OCI-LY7 (cell line): ENCODE data around the gene LRRN2. TPM values are rescaled to one million over a fixed set of nuclear protein-coding genes. Genes with fewer than 3 reads are reported as not detected.

Experiments used
- BruUV-seq: library from RNA; stranded (reverse); fragments of 400-500 nt; replicated peaks from 2 replicates; lab custom pipeline; 2021; lab: Mats Ljungman, UMichigan
- CTCF ChIA-PET: fragments of 300-600 bp; sonication (Branson Sonifier 250); formaldehyde crosslinking; loops from one replicate; lab custom pipeline; 2022; ENCODE audit warnings: antibody characterized with exemption; ENCODE audit not compliant: unreplicated experiment; lab: Charles Lee
- POLR2A ChIA-PET: fragments of 300-600 bp; sonication (Branson Sonifier 250); formaldehyde crosslinking; loops from one replicate; lab custom pipeline; 2022; ENCODE audit warnings: antibody characterized with exemption; lab: Charles Lee
- DNase-seq: peaks from one replicate; pipeline ENCODE4 v3.0.0-alpha.2; 2015; ENCODE audit warnings: low spot score
- H2AFZ ChIP-seq: fragments of 200-600 bp; sonication (generic), shearing (Covaris generic); 2 replicates; pipeline ENCODE4 v1.6.1; 2014; ENCODE audit warnings: mild to moderate bottlenecking, antibody characterized with exemption, low read length, moderate library complexity
- H3K27ac ChIP-seq: fragments of 200-600 bp; sonication (generic); 2 replicates; pipeline ENCODE4 v1.5.1; 2014; ENCODE audit warnings: mixed run types, low read depth, mild to moderate bottlenecking, moderate library complexity, low read length, inconsistent platforms; ENCODE audit not compliant: poor library complexity, severe bottlenecking
- H3K36me3 ChIP-seq: fragments of 200-600 bp; sonication (generic); 2 replicates; pipeline ENCODE4 v1.6.1; 2014; ENCODE audit warnings: mild to moderate bottlenecking, antibody characterized with exemption, low read length, moderate library complexity, mixed read lengths; ENCODE audit not compliant: insufficient read depth
- H3K4me1 ChIP-seq: fragments of 200-600 bp; sonication (generic); 2 replicates; pipeline ENCODE4 v1.5.1; 2014; ENCODE audit warnings: mild to moderate bottlenecking, low read length; ENCODE audit not compliant: insufficient read depth, poor library complexity, severe bottlenecking
- H3K4me2 ChIP-seq: fragments of 200-600 bp; sonication (generic); 2 replicates; pipeline ENCODE4 v1.6.1; 2014; ENCODE audit warnings: mild to moderate bottlenecking, low read length
- H3K4me3 ChIP-seq: fragments of 200-600 bp; sonication (generic); 2 replicates; pipeline ENCODE4 v1.5.1; 2014; ENCODE audit warnings: mild to moderate bottlenecking, low read depth, low read length; ENCODE audit not compliant: poor library complexity, severe bottlenecking
- H3K79me2 ChIP-seq: fragments of 200-600 bp; sonication (generic); 2 replicates; pipeline ENCODE4 v1.6.1; 2016; ENCODE audit warnings: low read depth, mild to moderate bottlenecking, low read length, moderate library complexity, mixed read lengths; ENCODE audit not compliant: insufficient read depth
- H3K9me2 ChIP-seq: fragments of 200-600 bp; sonication (generic); 2 replicates; pipeline ENCODE4 v1.6.1; 2016; ENCODE audit warnings: mild to moderate bottlenecking, low read length, mixed read lengths; ENCODE audit not compliant: insufficient read depth
- H3K9me3 ChIP-seq: fragments of 200-600 bp; sonication (generic); 2 replicates; pipeline ENCODE4 v1.6.1; 2014; ENCODE audit warnings: mild to moderate bottlenecking, mixed run types, low read length, mixed read lengths
- H4K20me1 ChIP-seq: fragments of 200-600 bp; sonication (generic); 2 replicates; pipeline ENCODE4 v1.6.1; 2014; ENCODE audit warnings: mild to moderate bottlenecking, antibody characterized with exemption, low read length, moderate library complexity, mixed read lengths; ENCODE audit not compliant: insufficient read depth
- EZH2phosphoT487 ChIP-seq: fragments of 200-600 bp; sonication (generic); IDR thresholded peaks from 2 replicates; pipeline ENCODE4 v1.6.1; 2018; ENCODE audit warnings: low read depth, borderline replicate concordance, mild to moderate bottlenecking, mixed run types, antibody characterized with exemption, low read length, moderate library complexity, mixed read lengths
- intact Hi-C: fragments of 100-400 bp; cut with micrococcal nuclease; formaldehyde crosslinking; loops from one replicate; pipeline ENCODE4 v1.10.0; 2022; ENCODE audit not compliant: unreplicated experiment
- total RNA-seq, 2 experiments: library from RNA; depleted of rRNA in 1 of 2; stranded (reverse); fragments of >200 nt in 1 of 2; shearing (Covaris generic) in 1 of 2; gene quantifications; 2 replicates each; pipeline ENCODE4 v1.2.3, GENCODE V29; 2014 to 2022
- TF ChIP-seq, protein P1 (sequence below): fragments of 200-600 bp; sonication (generic); conservative IDR thresholded peaks from 2 replicates; pipeline ENCODE4 v1.5.1; 2014; ENCODE audit warnings: mild to moderate bottlenecking, antibody characterized with exemption, low read length, moderate library complexity, mixed read lengths

Gene LRRN2
- total RNA-seq, 2 experiments from 2014 or later, result not detected

GRCh38 chr1:204576422-204576821 is 109.1 kb downstream of the LRRN2 start:
- H3K27ac ChIP-seq, result no peak overlapping the region
- H3K79me2 ChIP-seq, result no peaks in the 10 kb centered on the region
- H3K4me1 ChIP-seq, result peaks cover 36% of the 10 kb centered on the region
- BruUV-seq, result no TSS peak
- CTCF ChIA-PET, result no interaction called here
- H3K9me2 ChIP-seq, result no peaks in the 10 kb centered on the region
- POLR2A ChIA-PET, result no interaction called here
- H3K4me2 ChIP-seq, result no peak overlapping the region
- no peaks in the 10 kb centered on the region for H3K36me3 ChIP-seq
- DNase-seq, result no peak
- H4K20me1 ChIP-seq, result no peaks in the 10 kb centered on the region
- no peaks in the 10 kb centered on the region for H3K9me3 ChIP-seq
- TF ChIP-seq, protein P1, sequence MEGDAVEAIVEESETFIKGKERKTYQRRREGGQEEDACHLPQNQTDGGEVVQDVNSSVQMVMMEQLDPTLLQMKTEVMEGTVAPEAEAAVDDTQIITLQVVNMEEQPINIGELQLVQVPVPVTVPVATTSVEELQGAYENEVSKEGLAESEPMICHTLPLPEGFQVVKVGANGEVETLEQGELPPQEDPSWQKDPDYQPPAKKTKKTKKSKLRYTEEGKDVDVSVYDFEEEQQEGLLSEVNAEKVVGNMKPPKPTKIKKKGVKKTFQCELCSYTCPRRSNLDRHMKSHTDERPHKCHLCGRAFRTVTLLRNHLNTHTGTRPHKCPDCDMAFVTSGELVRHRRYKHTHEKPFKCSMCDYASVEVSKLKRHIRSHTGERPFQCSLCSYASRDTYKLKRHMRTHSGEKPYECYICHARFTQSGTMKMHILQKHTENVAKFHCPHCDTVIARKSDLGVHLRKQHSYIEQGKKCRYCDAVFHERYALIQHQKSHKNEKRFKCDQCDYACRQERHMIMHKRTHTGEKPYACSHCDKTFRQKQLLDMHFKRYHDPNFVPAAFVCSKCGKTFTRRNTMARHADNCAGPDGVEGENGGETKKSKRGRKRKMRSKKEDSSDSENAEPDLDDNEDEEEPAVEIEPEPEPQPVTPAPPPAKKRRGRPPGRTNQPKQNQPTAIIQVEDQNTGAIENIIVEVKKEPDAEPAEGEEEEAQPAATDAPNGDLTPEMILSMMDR, result no peak
- TF ChIP-seq EZH2phosphoT487, result no peak
- H2AFZ ChIP-seq, result no peak overlapping the region
- intact Hi-C loops, result no loop called here
- H3K4me3 ChIP-seq, result no peak overlapping the region

DNA sequence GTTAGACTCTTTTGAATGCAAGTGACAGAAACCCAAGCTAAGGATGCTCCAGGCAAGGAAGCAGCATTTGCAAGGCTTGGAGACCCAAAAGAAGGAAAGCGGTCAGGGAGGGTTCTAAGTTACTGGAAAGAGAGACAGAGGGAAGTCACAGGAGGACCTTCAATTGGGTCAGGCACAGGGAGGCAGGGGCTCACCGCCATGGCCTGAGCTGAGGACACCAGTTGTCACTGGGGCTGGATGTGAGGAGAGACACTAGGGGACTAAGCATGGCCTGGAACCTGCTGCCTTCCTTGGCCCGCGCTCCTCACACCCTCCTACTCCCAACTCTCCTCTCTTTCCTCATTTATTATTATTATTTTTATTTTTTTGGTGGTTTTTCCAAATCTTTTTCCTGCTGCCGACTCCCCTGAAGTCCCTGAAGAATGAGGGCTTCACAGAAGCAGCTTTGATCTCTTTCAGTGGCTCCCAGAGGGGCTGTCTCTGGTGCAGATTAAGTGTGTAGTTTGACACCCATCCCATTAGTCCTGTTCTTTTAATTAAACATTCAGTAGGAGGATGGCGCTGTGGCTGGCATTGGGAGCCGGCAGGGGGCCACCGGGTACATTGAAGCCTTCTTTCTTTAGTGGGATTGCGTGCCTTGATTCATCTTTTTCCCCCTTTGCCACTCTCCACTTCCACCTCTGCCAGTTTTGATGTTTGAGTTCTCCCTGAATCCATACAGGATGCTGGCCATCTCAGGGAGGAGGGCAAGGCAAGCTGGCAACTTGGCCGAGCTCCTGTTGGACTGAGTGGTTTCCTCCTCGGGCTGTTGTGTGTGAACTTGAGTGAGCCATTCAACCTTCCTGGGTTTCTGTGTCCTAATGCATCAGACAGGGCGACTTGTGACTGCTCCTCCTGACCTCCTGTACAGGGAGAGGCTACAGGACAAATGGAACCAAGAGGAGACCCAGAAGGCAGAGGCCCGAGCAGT is 110.0 kb downstream of the LRRN2 start:
- DNase-seq, result no peak
- H3K9me2 ChIP-seq, result no peaks in the 10 kb centered on the region
- intact Hi-C loops, result no loop called here
- CTCF ChIA-PET, result no interaction called here
- H3K9me3 ChIP-seq, result no peaks in the 10 kb centered on the region
- TF ChIP-seq EZH2phosphoT487, result no peak
- TF ChIP-seq, protein P1, result no peak
- H3K4me2 ChIP-seq, result no peak overlapping the region
- peaks cover under 1% of the 10 kb centered on the region; the same call in 1 of the 2 replicates for H3K36me3 ChIP-seq
- no TSS peak for BruUV-seq
- no peaks in the 10 kb centered on the region for H4K20me1 ChIP-seq
- no peak overlapping the region for H3K4me3 ChIP-seq
- H3K79me2 ChIP-seq, result no peaks in the 10 kb centered on the region
- peaks cover 28% of the 10 kb centered on the region for H3K4me1 ChIP-seq
- H2AFZ ChIP-seq, result no peak overlapping the region
- no peak overlapping the region for H3K27ac ChIP-seq
- POLR2A ChIA-PET, result interaction anchor here (0.9 kb wide), 1 partner anchor 17 kb away, joined by 3 read pairs; no protein-coding TSS in a partner anchor

DNA sequence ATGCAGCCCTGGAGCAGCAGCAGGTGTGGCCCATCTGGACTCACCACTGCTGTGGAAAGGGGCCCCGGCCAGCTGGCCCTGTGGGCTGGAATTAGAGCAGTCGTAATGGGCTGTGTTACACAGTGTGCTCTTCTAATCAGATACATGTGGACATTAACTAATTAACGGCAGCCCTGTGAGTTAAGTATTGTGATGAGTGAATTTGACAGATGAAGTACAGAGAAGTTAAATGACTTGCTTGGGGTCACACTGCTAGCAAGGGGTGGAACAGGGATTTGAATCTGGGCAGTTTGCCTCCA is 110.7 kb downstream of the LRRN2 start:
- Histone ChIP-seq H4K20me1 (no peaks in the 10 kb centered on the region), H3K9me3 (no peaks in the 10 kb centered on the region), H3K79me2 (no peaks in the 10 kb centered on the region), H3K27ac (no peak overlapping the region), H3K4me2 (no peak overlapping the region), H2AFZ (no peak overlapping the region), H3K36me3 (peaks cover 5% of the 10 kb centered on the region; the same call in 1 of the 2 replicates), H3K4me1 (peaks cover 22% of the 10 kb centered on the region), H3K4me3 (no peak overlapping the region), H3K9me2 (no peaks in the 10 kb centered on the region)
- POLR2A ChIA-PET, result interaction anchor here (0.9 to 1.4 kb wide), 3 partner anchors 10 to 217 kb away, joined by 3 to 4 read pairs (median 3); no protein-coding TSS in a partner anchor
- TF ChIP-seq, protein P1, result no peak
- no peak for TF ChIP-seq EZH2phosphoT487
- BruUV-seq, result no TSS peak
- DNase-seq, result no peak
- CTCF ChIA-PET, result interaction anchor here (1.0 kb wide), 1 partner anchor 233 kb away, joined by 3 read pairs; no protein-coding TSS in a partner anchor
- intact Hi-C loops, result no loop called here
